ENCODE results near the gene NIP7. TPM values are rescaled to one million over a fixed set of nuclear protein-coding genes. Genes with fewer than 3 reads are reported as not detected.

The NIP7 gene
- polyA plus RNA-seq, 10 donors = 18.4 to 29.5 (median 23.4) TPM

DNA sequence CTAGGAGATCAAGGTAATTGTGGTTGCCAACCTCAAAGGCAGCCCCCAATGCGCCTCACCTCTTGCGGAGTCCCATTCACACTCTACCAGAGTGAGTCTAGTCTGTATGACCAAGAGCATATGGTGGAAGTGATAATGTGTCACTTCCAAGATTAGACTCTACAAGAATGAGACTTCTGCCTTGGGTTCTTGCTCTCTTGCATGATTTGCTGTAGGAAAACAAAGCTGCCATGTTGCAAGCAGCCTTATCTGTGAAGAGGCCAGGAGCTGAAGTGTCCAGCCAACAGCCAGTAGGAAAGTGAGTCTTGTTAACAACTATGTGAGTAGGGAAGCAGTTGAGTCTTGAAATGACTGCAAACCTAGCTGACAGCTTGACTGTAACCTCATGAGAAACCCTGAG, 42.8 kb downstream of the NIP7 start:
- DNase-seq = no peak

- no peak for DNase-seq
Observed at GRCh38 chr16:69384974-69385373, 45.4 kb downstream of the NIP7 start.

- no peak for DNase-seq
Observed at GRCh38 chr16:69386596-69386995, 47.0 kb downstream of the NIP7 start.

Other genes starting within 250 kb of the NIP7 start
- 1 to 10 TPM; 1.4 to 5.3 (median 2.1) TPM for gene HAS3, start 234.1 kb upstream of the NIP7 start, polyA plus RNA-seq (ENCODE audit: insufficient read length in 10 of 10)
- 10 to 100 TPM; 58.6 to 83.0 (median 65.6) TPM for gene CHTF8, start 207.2 kb upstream of the NIP7 start, polyA plus RNA-seq (ENCODE audit: insufficient read length in 10 of 10)
- gene UTP4, start 207.1 kb upstream of the NIP7 start, polyA plus RNA-seq (ENCODE audit: insufficient read length in 10 of 10) = 10 to 100 TPM; 30.3 to 40.9 (median 35.4) TPM
- gene SNTB2, start 152.6 kb upstream of the NIP7 start, polyA plus RNA-seq (ENCODE audit: insufficient read length in 10 of 10) = 10 to 100 TPM; 14.8 to 21.2 (median 17.7) TPM
- 10 to 100 TPM; 32.4 to 38.1 (median 36.2) TPM for gene VPS4A, start 28.4 kb upstream of the NIP7 start, polyA plus RNA-seq (ENCODE audit: insufficient read length in 10 of 10)
- gene PDF, start 9.2 kb upstream of the NIP7 start, polyA plus RNA-seq (ENCODE audit: insufficient read length in 10 of 10) = 1 to 10 TPM; 2.3 to 7.1 (median 3.8) TPM
- 10 to 100 TPM; 19.0 to 23.6 (median 20.8) TPM for gene COG8, start 208 bp upstream of the NIP7 start, polyA plus RNA-seq (ENCODE audit: insufficient read length in 10 of 10)
- gene TMED6, start 12.0 kb downstream of the NIP7 start, polyA plus RNA-seq (ENCODE audit: insufficient read length in 10 of 10) = 1 to 10 TPM in 7 of 10 donors, under 1 TPM in 3; 0.80 to 2.0 (median 1.4) TPM
- 10 to 100 TPM; 27.8 to 35.2 (median 29.3) TPM for gene TERF2, start 46.2 kb downstream of the NIP7 start, polyA plus RNA-seq (ENCODE audit: insufficient read length in 10 of 10)
- gene CYB5B, start 84.8 kb downstream of the NIP7 start, polyA plus RNA-seq (ENCODE audit: insufficient read length in 10 of 10) = 10 to 100 TPM; 51.6 to 85.7 (median 68.2) TPM
- gene NFAT5, start 226.2 kb downstream of the NIP7 start, polyA plus RNA-seq (ENCODE audit: insufficient read length in 10 of 10) = 10 to 100 TPM; 10.3 to 22.7 (median 15.5) TPM

Measured in muscle of back (tissue), 11 donors.